Heart left ventricle (tissue), 16 donors: ENCODE measurements around the gene XYLT1. TPM values are rescaled to one million over a fixed set of nuclear protein-coding genes. Genes with fewer than 3 reads are reported as not detected.
A peak's percentile ranks its signal among the peaks of the same experiment; 100 is the strongest.
"Not testable (repeated sequence)": the region's sequence is repeated elsewhere in the genome, so short reads cannot be mapped to it uniquely, and the experiment has no call there.

ENCODE experiments used
- ATAC-seq, 4 donors: fragments of 200-7000 bp; cut with Tn5 transposase; one replicate each; pipeline ENCODE4 v1.9.1; 2020 to 2022; ENCODE audit warnings: moderate library complexity in 4 of 4, mild to moderate bottlenecking in 3 of 4, moderate number of reproducible peaks in 1 of 4
- DNase-seq, 5 donors: peaks; one replicate each; pipeline ENCODE4 v3.0.0-alpha.2; 2020
- H3K27ac ChIP-seq, 12 donors: fragments of 200-600 bp; sonication (generic) in 4 of 12; one replicate each; pipeline versions ENCODE4 v1.5.0 to v1.8.0; 2016 to 2022; ENCODE audit warnings: mild to moderate bottlenecking in 2 of 12
- H3K27me3 ChIP-seq, 9 donors: fragments of 200-600 bp; sonication (generic) in 2 of 9; one replicate each; pipeline versions ENCODE4 v1.5.1 to v1.8.0; 2016 to 2022; ENCODE audit warnings: mild to moderate bottlenecking in 3 of 9
- H3K36me3 ChIP-seq, 9 donors: fragments of 200-600 bp; sonication (generic) in 2 of 9; one replicate each; pipeline versions ENCODE4 v1.5.0 to v1.8.0; 2018 to 2022; ENCODE audit warnings: mild to moderate bottlenecking in 2 of 9
- H3K4me1 ChIP-seq, 12 donors: fragments of 200-600 bp; sonication (generic) in 4 of 12; one replicate each; pipeline versions ENCODE4 v1.5.0 to v1.8.0; 2016 to 2022; ENCODE audit warnings: mild to moderate bottlenecking in 3 of 12
- H3K4me3 ChIP-seq, 12 donors: fragments of 200-600 bp; sonication (generic) in 4 of 12; one replicate each; pipeline versions ENCODE4 v1.5.0 to v1.8.0; 2017 to 2022; ENCODE audit warnings: mild to moderate bottlenecking in 9 of 12, moderate library complexity in 4 of 12
- H3K9me3 ChIP-seq, 12 donors: fragments of 200-600 bp; sonication (generic) in 4 of 12; one replicate each; pipeline versions ENCODE4 v1.5.0 to v1.8.0; 2016 to 2022; ENCODE audit warnings: mild to moderate bottlenecking in 1 of 12
- POLR2A ChIP-seq, 2 donors: fragments of 450-650 bp; IDR thresholded peaks; one replicate each; pipeline ENCODE4 v1.6.1; 2017; ENCODE audit warnings: antibody characterized with exemption in 2 of 2, mild to moderate bottlenecking in 2 of 2, moderate library complexity in 2 of 2
- WGBS, 4 donors: extraction: QIAGEN DNeasy Blood & Tissue Kit in 2 of 4; methylation state at CpG; one replicate each; pipeline versions ENCODE4 v1.1.5 to v1.1.7; 2013 to 2018; 5-methylcytosine and 5-hydroxymethylcytosine counted together
- intact Hi-C, 10 donors: fragments of 100-400 bp; cut with DNase I; formaldehyde crosslinking; loops; one replicate each; pipeline versions ENCODE4 v1.11.1 to v1.14.2; 2022
- polyA plus RNA-seq, 2 donors: library from polyadenylated mRNA; stranded (reverse); fragments of 200-250 nt; gene quantifications; one replicate each; pipeline ENCODE4 v1.2.3, GENCODE V29; 2013
- total RNA-seq, 9 donors: library from RNA; depleted of rRNA in 2 of 9; stranded (reverse); fragments of >200 nt in 2 of 9; fragmentation: NEBNext Ultra II Directional in 3 of 9; extraction: Animal tissue kit (Norgen Biotek cat#: 25700) in 3 of 9; gene quantifications; one replicate each; pipeline versions ENCODE4 v1.1.0 to v1.2.4, GENCODE V29; 2016 to 2023
- TF ChIP-seq, protein P1 (sequence below), 12 donors: fragments of 200-600 bp; sonication (generic) in 4 of 12; IDR thresholded peaks; one replicate each; pipeline versions ENCODE4 v1.5.0 to v1.8.0; 2018 to 2022; ENCODE audit warnings: antibody characterized with exemption in 12 of 12, mild to moderate bottlenecking in 5 of 12
- donor health status: ischemic (EF 13 %, LVEDD 7.1; RV severe dilation, severe dysfunction).
- donor health status: healthy with polysubstance abuse.
- donor health status: DM: no; HTN: yes; CAD: no.
- donor health status: DM: no; HTN: no; CAD: no.
- donor health status: ischemic (EF 25% LVEDD 6.9; RV normal size, moderate dysfunction).
- donor health status: ischemic (EF 25% LVEDD 5.7; RV mildly dilated, moderate dysfunction).
- donor health status: healthy.
- donor health status: DM: yes; HTN: yes; CAD: no.
- donor health status: ischemic (EF 35%, LVEDD 5.7; RV mildly dilated, moderate dysfunction).
- donor health status: nonischemic (EF 11% LVEDD 7.7; RV severe dilation, severe dysfunction).
- donor health status: DM: yes; HTN: yes; CAD: no.
- donor health status: PGD.
- donor health status: ischemic (EF 29% LVEDD 5.4; RV normal size, mild dysfunction).
- donor health status: nonischemic (EF 23%, LVEDD 6.1; RV moderate dilation, normal function).

XYLT1 gene
- total and polyA plus RNA-seq, 11 donors = 0.46 to 12.3 (median 2.4) TPM

DNA sequence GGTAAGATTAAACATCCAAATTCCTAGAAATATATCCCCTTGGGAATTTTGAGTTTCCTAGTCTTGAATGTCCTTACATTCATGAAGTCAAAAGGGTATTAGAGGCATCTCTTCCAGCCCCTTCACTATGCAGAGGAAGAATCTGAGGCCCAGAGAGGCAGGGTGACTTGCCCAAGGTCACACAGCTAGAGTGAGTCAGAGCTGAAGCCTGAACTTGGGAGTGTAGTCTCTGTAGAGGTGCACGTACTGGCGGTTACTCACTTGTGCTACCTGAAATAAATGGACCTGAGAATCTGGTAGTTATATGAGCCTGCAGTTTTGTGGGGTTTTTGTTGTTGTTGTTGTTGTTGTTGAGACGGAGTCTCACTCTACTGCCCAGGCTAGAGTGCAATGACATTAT, 164.0 kb downstream of the XYLT1 start:
- H3K9me3 ChIP-seq = no peaks in the 10 kb centered on the region
- peaks cover 0 to 17% (median 0%) of the 10 kb centered on the region in 12 donors for H3K4me1 ChIP-seq
- ATAC-seq (no peak), DNase-seq (no peak)
- intact Hi-C loops = no loop called here
- WGBS, 4 donors = 98 to 100% (median 98%) methylated on average over 3 of the region's 3 CpGs
- H3K4me3 ChIP-seq = no peak overlapping the region
- no peaks in the 10 kb centered on the region for H3K36me3 ChIP-seq
- H3K27me3 ChIP-seq = no peaks in the 10 kb centered on the region
- H3K27ac ChIP-seq = peak overlapping the region in 1 of 12 donors; percentile 82
- TF ChIP-seq, protein P1, sequence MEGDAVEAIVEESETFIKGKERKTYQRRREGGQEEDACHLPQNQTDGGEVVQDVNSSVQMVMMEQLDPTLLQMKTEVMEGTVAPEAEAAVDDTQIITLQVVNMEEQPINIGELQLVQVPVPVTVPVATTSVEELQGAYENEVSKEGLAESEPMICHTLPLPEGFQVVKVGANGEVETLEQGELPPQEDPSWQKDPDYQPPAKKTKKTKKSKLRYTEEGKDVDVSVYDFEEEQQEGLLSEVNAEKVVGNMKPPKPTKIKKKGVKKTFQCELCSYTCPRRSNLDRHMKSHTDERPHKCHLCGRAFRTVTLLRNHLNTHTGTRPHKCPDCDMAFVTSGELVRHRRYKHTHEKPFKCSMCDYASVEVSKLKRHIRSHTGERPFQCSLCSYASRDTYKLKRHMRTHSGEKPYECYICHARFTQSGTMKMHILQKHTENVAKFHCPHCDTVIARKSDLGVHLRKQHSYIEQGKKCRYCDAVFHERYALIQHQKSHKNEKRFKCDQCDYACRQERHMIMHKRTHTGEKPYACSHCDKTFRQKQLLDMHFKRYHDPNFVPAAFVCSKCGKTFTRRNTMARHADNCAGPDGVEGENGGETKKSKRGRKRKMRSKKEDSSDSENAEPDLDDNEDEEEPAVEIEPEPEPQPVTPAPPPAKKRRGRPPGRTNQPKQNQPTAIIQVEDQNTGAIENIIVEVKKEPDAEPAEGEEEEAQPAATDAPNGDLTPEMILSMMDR (IDR thresholded peaks at IDR 0.05) = no peak
- TF ChIP-seq POLR2A (IDR thresholded peaks at IDR 0.05) = no peak

- WGBS, 4 donors = 91 to 96% (median 94%) methylated on average over 9 of the region's 9 CpGs
- DNase-seq, H3K36me3 ChIP-seq, H3K4me3 ChIP-seq, H3K9me3 ChIP-seq, ATAC-seq, intact Hi-C loops, H3K27me3 ChIP-seq: not testable (repeated sequence)
- Histone ChIP-seq H3K27ac (peak overlapping the region in 1 of 12 donors; percentile 82), H3K4me1 (peaks cover 0 to 20% (median 0%) of the 10 kb centered on the region in 12 donors)
Observed at GRCh38 chr16:17306211-17306610, 164.5 kb downstream of the XYLT1 start.

- WGBS, 4 donors = 83 to 89% (median 89%) methylated on average over 6 of the region's 6 CpGs
- TF ChIP-seq, protein P1 (IDR thresholded peaks at IDR 0.05) = no peak
- TF ChIP-seq POLR2A (IDR thresholded peaks at IDR 0.05) = no peak
- DNase-seq (no peak), ATAC-seq (no peak)
- H3K4me1 ChIP-seq = peaks cover 0 to 20% (median 0%) of the 10 kb centered on the region in 12 donors
- H3K4me3 ChIP-seq = no peak overlapping the region
- H3K36me3 ChIP-seq = no peaks in the 10 kb centered on the region
- H3K27ac ChIP-seq = peak overlapping the region in 1 of 12 donors; percentile 82
- H3K9me3 ChIP-seq = no peaks in the 10 kb centered on the region
- no peaks in the 10 kb centered on the region for H3K27me3 ChIP-seq
- intact Hi-C loops = no loop called here
Observed at GRCh38 chr16:17305694-17306093, 165.1 kb downstream of the XYLT1 start.

DNA sequence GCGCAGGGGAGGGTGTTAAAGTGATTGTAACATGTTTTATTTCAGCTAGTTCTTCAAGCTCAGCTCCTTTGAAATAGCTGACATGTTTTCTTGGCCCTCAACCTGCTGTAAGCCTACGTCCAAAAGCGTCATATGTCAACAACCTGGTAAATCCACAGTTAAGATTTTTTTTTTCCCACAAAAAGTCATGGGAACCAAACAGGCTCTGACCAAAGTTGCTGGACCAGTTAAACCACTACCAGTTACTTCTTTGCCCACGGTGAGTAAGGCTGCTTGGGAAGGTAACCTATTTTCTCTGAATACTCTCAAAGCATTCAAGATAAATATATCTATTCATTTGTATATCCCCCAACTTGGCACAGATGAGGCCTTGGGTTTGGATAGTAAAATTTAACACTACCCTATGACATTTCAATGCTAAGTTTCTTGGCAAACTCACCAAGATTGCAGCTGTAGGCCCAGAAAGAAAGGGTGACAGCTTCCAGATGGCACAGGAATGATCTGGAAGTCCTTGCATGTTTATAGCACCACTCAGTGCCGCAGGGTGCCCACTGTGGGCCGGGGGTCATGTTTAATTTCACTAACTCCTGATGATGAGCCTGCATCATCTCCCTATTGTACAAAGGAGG, 166.2 kb downstream of the XYLT1 start:
- H3K27ac ChIP-seq = peak overlapping the region in 1 of 12 donors; percentile 82
- no peaks in the 10 kb centered on the region for H3K9me3 ChIP-seq
- H3K4me3 ChIP-seq = no peak overlapping the region
- H3K4me1 ChIP-seq = peaks cover 0 to 20% (median 0%) of the 10 kb centered on the region in 12 donors
- ATAC-seq (peak in 3 of 4 donors; percentile 26 to 34 (median 33)), DNase-seq (no peak)
- WGBS, 4 donors = 66 to 81% (median 67%) methylated on average over 6 of the region's 6 CpGs
- no peaks in the 10 kb centered on the region for H3K27me3 ChIP-seq
- intact Hi-C loops = no loop called here
- no peak for TF ChIP-seq POLR2A (IDR thresholded peaks at IDR 0.05)
- TF ChIP-seq, protein P1 (IDR thresholded peaks at IDR 0.05) = no peak
- no peaks in the 10 kb centered on the region for H3K36me3 ChIP-seq

DNA sequence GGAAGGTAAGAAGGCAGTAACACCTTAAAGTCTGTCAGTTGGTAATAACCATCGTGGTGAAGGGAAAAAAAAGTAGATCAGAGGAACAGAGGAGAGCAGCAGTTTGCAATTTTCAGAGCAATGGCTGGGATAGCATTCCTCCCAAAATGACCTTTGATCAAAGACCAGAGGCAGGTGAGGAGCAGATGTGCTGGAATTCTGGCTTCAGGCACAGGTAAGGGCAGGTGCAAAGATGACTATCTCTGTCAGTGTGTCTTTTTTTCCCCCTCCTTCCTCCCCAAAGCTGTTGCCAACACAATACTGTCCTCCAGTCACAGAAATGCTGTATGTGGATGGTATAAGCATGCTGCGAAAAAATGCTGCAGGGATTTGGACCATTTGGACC, 166.7 kb downstream of the XYLT1 start:
- intact Hi-C loops = no loop called here
- Histone ChIP-seq H3K9me3 (no peaks in the 10 kb centered on the region), H3K27ac (peak overlapping the region in 1 of 12 donors; percentile 82), H3K36me3 (no peaks in the 10 kb centered on the region), H3K27me3 (no peaks in the 10 kb centered on the region), H3K4me1 (peaks cover 0 to 20% (median 0%) of the 10 kb centered on the region in 12 donors), H3K4me3 (no peak overlapping the region)
- ATAC-seq (no peak), DNase-seq (no peak)
- WGBS, 4 donors = 79 to 91% (median 85%) methylated on average over 2 of the region's 2 CpGs
- TF ChIP-seq, protein P1 (IDR thresholded peaks at IDR 0.05) = no peak
- no peak for TF ChIP-seq POLR2A (IDR thresholded peaks at IDR 0.05)
